Hindlimb muscle (tissue), 1 donor: ENCODE results near the gene PCID2. TPM values are rescaled to one million over a fixed set of nuclear protein-coding genes. Genes with fewer than 3 reads are reported as not detected.
"Not testable (repeated sequence)": the region's sequence is repeated elsewhere in the genome, so short reads cannot be mapped to it uniquely, and the experiment has no call there.

Experiments used
- DNase-seq: peaks from one replicate; pipeline ENCODE4 v3.0.0-alpha.2; 2013
- polyA plus RNA-seq: library from polyadenylated mRNA; unstranded; fragments of 120-200 nt; gene quantifications from one replicate; pipeline ENCODE4 v1.2.1, GENCODE V29; 2013; ENCODE audit not compliant: insufficient read length

Gene PCID2
- 37.6 TPM for polyA plus RNA-seq

- peak; percentile 92 for DNase-seq
Measured at GRCh38 chr13:113208421-113209335, at the start of gene PCID2. Gene PCID2, minus strand, starts transcription at chr13:113208669. Its CDS starts 35 bp downstream, at chr13:113208634.

GRCh38 chr13:113257908-113258307 lies 49.4 kb upstream of the PCID2 start:
- not testable (repeated sequence) for DNase-seq

- no peak for DNase-seq
Measured at GRCh38 chr13:113252516-113253095, 44.1 kb upstream of the PCID2 start.

- DNase-seq = no peak
Measured at GRCh38 chr13:113245849-113246796, 37.7 kb upstream of the PCID2 start.

- DNase-seq = no peak
Measured at GRCh38 chr13:113243847-113244246, 35.4 kb upstream of the PCID2 start.

GRCh38 chr13:113241623-113242022 lies 33.2 kb upstream of the PCID2 start:
- not testable (repeated sequence) for DNase-seq

GRCh38 chr13:113239986-113240385 lies 31.5 kb upstream of the PCID2 start:
- no peak for DNase-seq

GRCh38 chr13:113239357-113239756 lies 30.9 kb upstream of the PCID2 start:
- no peak for DNase-seq

- no peak for DNase-seq
Measured at GRCh38 chr13:113238536-113238935, 30.1 kb upstream of the PCID2 start.

GRCh38 chr13:113233101-113233500 lies 24.6 kb upstream of the PCID2 start:
- DNase-seq = no peak

- no peak for DNase-seq
Measured at GRCh38 chr13:113232208-113233003, 23.9 kb upstream of the PCID2 start.

- no peak for DNase-seq
Measured at GRCh38 chr13:113231306-113232207, 23.1 kb upstream of the PCID2 start.

GRCh38 chr13:113229791-113230190 lies 21.3 kb upstream of the PCID2 start:
- DNase-seq = no peak

GRCh38 chr13:113229161-113229560 lies 20.7 kb upstream of the PCID2 start:
- no peak for DNase-seq

- DNase-seq = no peak
Measured at GRCh38 chr13:113226873-113227450, 18.5 kb upstream of the PCID2 start.

GRCh38 chr13:113225515-113225914 lies 17.0 kb upstream of the PCID2 start:
- no peak for DNase-seq

- DNase-seq = no peak
Measured at GRCh38 chr13:113224486-113224885, 16.0 kb upstream of the PCID2 start.

GRCh38 chr13:113223070-113223469 lies 14.6 kb upstream of the PCID2 start:
- DNase-seq = no peak

- DNase-seq = no peak
Measured at GRCh38 chr13:113220877-113221276, 12.4 kb upstream of the PCID2 start.

- no peak for DNase-seq
Measured at GRCh38 chr13:113220141-113220598, 11.7 kb upstream of the PCID2 start.
